HG03064 (cell line): ENCODE data around the gene CACNA1B.
"Not testable (repeated sequence)": the region's sequence is repeated elsewhere in the genome, so short reads cannot be mapped to it uniquely, and the experiment has no call there.

Source experiments
- ATAC-seq: cut with Tn5 transposase; IDR thresholded peaks from one replicate; pipeline ENCODE4 v1.9.1; 2021; ENCODE audit warnings: low read depth; ENCODE audit not compliant: unreplicated experiment

Gene CACNA1B

GRCh38 chr9:138122676-138123075 is 245.1 kb downstream of the CACNA1B start:
- no peak for ATAC-seq

GRCh38 chr9:138123086-138123485 is 245.5 kb downstream of the CACNA1B start:
- no peak for ATAC-seq

- ATAC-seq = not testable (repeated sequence)
Measured at GRCh38 chr9:138126090-138126857, 248.7 kb downstream of the CACNA1B start.

DNA sequence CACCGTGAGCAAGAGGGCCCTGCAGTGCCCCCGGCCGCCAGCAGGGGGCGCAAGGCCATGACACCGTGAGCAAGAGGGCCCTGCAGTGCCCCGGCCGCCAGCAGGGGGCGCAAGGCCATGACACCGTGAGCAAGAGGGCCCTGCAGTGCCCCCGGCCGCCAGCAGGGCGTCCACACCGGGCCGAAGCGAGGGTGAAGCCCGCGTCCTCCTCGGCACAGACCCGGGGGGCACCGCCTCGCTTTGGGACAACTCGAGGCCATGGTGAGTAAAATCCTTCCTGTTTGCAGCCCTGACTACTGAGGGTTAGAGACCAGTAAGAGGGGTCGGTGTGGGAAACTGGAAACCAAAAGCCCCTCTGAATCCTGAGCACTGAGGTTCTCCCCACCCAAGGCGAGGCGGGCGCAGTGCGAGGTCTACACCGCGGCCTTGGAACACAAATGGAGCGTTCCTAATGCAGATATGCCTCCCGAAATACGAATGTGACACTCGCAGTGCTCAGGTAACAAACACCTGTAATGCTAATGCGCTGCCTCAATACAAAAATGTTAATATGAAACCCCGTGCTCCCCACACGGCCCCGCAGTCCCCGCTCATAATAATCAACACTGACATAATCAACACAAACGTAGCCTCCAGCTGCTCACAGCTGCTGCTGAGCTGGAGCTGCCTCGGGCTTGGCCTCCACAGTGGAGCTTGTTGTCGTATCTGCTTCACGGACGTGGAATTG is 249.4 kb downstream of the CACNA1B start:
- not testable (repeated sequence) for ATAC-seq

GRCh38 chr9:138128027-138128426 is 250.4 kb downstream of the CACNA1B start:
- not testable (repeated sequence) for ATAC-seq

DNA sequence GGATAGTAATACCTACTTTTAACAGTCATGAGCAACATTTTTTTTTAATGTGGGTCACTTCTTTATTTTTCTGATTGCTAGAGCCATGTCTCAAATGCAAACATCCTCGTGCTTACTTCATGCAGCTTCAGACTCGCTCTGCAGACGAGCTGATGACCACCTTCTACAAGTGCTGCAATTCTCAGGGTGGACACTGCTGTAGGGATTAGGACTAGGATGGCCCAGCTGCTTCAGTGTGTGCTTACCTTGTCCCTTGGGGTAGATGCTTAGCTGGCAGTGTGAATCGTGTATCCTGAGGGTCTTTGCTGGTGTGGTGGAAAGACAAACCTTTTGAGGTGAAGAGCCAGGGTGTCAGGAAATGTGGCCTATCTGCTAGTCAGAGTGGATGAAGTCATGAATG is 251.7 kb downstream of the CACNA1B start:
- ATAC-seq = not testable (repeated sequence)

GRCh38 chr9:138132946-138133705 is 255.5 kb downstream of the CACNA1B start:
- not testable (repeated sequence) for ATAC-seq

- ATAC-seq = not testable (repeated sequence)
Measured at GRCh38 chr9:138134581-138134980, 257.0 kb downstream of the CACNA1B start.

DNA sequence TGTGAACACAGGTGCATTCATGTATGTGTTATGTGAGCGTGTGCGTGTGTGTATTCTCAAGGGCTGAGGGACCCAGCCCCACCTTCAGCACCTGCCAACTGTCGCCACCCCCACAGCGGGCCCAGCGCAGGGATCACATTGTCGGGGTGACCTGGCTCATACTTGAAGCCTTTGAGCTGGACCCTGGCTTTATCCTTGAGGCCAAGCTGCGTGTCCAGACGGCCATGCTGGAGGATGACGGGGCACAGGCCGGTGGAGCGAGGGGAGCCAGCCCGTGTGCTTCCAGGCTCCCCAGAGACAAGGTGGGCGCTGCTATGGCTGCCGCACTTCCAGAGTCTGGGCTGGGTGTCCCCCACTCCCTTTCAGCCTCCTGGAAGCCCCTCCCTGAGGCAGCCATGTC is 261.5 kb downstream of the CACNA1B start:
- not testable (repeated sequence) for ATAC-seq

- ATAC-seq = not testable (repeated sequence)
Measured at GRCh38 chr9:138140980-138141379, 263.4 kb downstream of the CACNA1B start.

- not testable (repeated sequence) for ATAC-seq
Measured at GRCh38 chr9:138142528-138143244, 265.1 kb downstream of the CACNA1B start.

GRCh38 chr9:138143491-138143890 is 265.9 kb downstream of the CACNA1B start:
- not testable (repeated sequence) for ATAC-seq

GRCh38 chr9:138147556-138147955 is 270.0 kb downstream of the CACNA1B start:
- ATAC-seq = not testable (repeated sequence)

DNA sequence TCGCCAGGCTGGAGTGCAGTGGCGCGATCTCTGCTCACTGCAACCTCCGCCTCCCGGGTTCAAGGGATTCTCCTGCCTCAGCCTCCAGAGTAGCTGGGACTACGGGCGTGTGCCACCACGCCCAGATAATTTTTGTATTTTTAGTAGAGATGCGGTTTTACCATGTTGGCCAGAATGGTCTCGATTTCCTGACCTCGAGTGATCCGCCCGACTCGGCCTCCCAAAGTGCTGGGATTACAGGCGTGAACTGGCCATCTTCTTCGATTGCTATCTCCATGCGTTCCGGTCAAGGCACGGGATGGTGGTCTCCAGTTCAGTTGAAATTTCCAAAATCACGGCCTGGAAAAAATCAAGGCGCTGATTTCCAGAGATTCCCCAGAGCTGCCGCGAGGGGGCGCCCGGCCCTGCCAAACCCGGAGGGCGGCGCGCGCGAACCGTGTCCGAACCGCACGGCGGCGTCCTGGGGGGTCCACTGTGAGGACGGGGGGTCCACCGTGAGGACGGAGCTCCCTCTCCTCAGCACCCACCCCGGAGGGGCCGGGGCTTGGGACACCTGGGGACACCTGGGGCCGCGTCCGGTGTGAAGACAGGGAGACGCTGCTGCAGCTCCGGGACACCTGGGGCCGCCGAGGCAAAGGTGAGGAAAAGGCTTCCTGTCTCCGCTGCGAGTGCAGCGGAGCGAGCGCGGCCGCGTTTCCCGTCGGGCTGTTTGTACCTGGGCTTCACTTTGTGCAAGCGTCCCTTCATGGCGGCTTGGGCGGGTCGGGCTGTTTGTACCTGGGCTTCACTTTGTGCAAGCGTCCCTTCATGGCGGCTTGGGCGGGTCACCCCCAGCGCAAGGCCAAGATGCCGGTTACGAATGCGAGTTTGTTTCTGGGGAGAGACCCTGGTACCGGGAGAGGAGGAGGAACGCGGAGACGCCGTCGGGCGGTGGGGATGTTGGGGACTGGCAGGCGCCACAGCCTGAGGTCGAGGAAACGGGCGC is 272.4 kb downstream of the CACNA1B start:
- ATAC-seq = not testable (repeated sequence)

- ATAC-seq = not testable (repeated sequence)
Measured at GRCh38 chr9:138155788-138156187, 278.2 kb downstream of the CACNA1B start.

DNA sequence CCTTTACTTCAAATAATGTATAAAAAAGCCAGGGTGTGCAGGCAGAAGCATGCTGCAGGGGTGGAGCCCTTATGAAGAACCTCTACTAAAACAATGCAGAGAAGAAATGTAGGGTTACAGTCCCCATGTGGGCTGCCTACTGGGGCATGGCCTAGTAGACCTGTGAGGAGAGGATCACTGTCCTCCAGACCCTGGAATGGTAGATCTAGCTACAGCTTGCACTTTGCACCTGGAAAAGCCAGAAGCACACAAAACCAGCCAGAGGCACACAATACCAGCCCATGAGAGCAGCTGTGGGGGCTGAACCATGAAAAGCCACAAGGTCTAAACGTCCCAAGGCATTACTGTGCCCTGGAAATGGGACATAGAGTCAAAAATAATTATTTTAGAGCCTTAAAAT is 289.2 kb downstream of the CACNA1B start:
- ATAC-seq = not testable (repeated sequence)
